Measurements from ENCODE around the gene TLR6. TPM values are rescaled to one million over a fixed set of nuclear protein-coding genes. Genes with fewer than 3 reads are reported as not detected.
A peak's percentile ranks its signal among the peaks of the same experiment; 100 is the strongest.

TLR6 gene
- total and polyA plus RNA-seq, 10 of the 15 experiments (the other 5 are each of a cell fraction or from before 2014, with no cell fraction given): 1.1 to 49.4 (median 12.5) TPM

DNA sequence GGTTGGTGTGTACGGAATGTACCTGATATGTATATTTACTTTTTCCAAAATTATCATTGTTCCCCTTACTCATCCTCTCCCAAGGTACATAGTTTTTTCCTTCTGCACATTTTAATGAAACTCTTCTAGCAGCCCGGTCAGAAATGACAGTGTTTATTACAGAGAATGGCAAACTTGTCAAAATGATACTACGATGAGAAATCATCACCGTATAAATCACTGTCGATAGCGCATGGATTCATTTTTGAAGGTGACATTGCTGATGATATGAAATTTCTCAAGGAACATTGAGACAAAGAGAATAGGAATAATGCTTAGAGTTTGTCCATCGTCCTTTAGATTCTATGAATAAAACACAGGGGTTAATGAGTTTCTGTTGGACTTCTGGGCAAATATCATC is 41.6 kb upstream of the TLR6 start:
- no TSS peak for BruUV-seq (replicated peaks)
- H3K4me3 ChIP-seq: no peak overlapping the region
- intact Hi-C loops (cut with micrococcal nuclease; ENCODE audit: unreplicated experiment): no loop called here
- DNase-seq (ENCODE audit: low read depth, low spot score): no peak
- no peaks in the 10 kb centered on the region for H3K79me2 ChIP-seq (ENCODE audit: control insufficient read depth, insufficient read depth, low read length)
- H3K27ac ChIP-seq (ENCODE audit: control insufficient read depth, insufficient read depth): no peak overlapping the region
- no peak for TF ChIP-seq YBX1 (IDR thresholded peaks at IDR 0.05)
- ChIA-PET RAD21 (ENCODE audit: unreplicated experiment) (interaction anchor here (1.2 to 6.7 kb wide), 4 partner anchors 11 to 717 kb away, joined by 3 to 49 read pairs (median 4); no protein-coding TSS in a partner anchor), SMC1A (ENCODE audit: uncharacterized antibody, unreplicated experiment) (interaction anchor here (0.6 to 6.8 kb wide), 5 partner anchors 11 to 236 kb away, joined by 3 to 62 read pairs (median 12); no protein-coding TSS in a partner anchor), CTCF (interaction anchor here (0.7 to 7.1 kb wide), 3 partner anchors 44 to 236 kb away, joined by 3 to 84 read pairs (median 11); no protein-coding TSS in a partner anchor), POLR2A (no interaction called here)
- no peak overlapping the region for H2AFZ ChIP-seq (ENCODE audit: control insufficient read depth, low read depth, low read length)
- ATAC-seq: no peak
- peak; percentile 13 for FAIRE-seq
- H3K4me1 ChIP-seq (ENCODE audit: control insufficient read depth, insufficient read depth, low read length): no peaks in the 10 kb centered on the region
- no peaks in the 10 kb centered on the region for H3K36me3 ChIP-seq (ENCODE audit: control insufficient read depth in 2 of 2, insufficient read depth in 2 of 2, low read length in 1 of 2)
- in situ Hi-C loops (cut with MboI): no loop called here
- H3K9me3 ChIP-seq (replicated peaks; ENCODE audit: control insufficient read depth, insufficient read depth, low read length): no peaks in the 10 kb centered on the region
- H3K4me2 ChIP-seq (ENCODE audit: control insufficient read depth, insufficient read depth): no peak overlapping the region
- no peaks in the 10 kb centered on the region for H4K20me1 ChIP-seq (ENCODE audit: control insufficient read depth, insufficient read depth)
- no peaks in the 10 kb centered on the region for H3K27me3 ChIP-seq (replicated peaks in 1 of 2; ENCODE audit: control insufficient read depth in 2 of 2, insufficient read depth in 2 of 2, low read length in 1 of 2)
- no peak overlapping the region for H3K9ac ChIP-seq (ENCODE audit: control insufficient read depth, insufficient read depth, low read length)
- 78% methylated on average over 7 of the region's 7 CpGs for WGBS (ENCODE audit: insufficient coverage, insufficient replicate concordance, low lambda C conversion rate, missing lambda C conversion rate)

GRCh38 chr4:38896940-38897339 is 40.3 kb upstream of the TLR6 start:
- in situ Hi-C loops (cut with MboI): no loop called here

More at GRCh38 chr4:38896940-38897339, 40.3 kb upstream of the TLR6 start:
- H3K4me2 ChIP-seq (ENCODE audit: control insufficient read depth, insufficient read depth): no peak overlapping the region
- POLR2A ChIA-PET: interaction anchor here (0.5 to 0.7 kb wide), 3 partner anchors 28 to 315 kb away, joined by 3 to 4 read pairs (median 3); no protein-coding TSS in a partner anchor
- DNase-seq (ENCODE audit: low read depth, low spot score) (no peak), ATAC-seq (peak; percentile 40), FAIRE-seq (no peak)
- no peaks in the 10 kb centered on the region for H3K4me1 ChIP-seq (ENCODE audit: control insufficient read depth, insufficient read depth, low read length)
- no peaks in the 10 kb centered on the region for H3K27me3 ChIP-seq (replicated peaks in 1 of 2; ENCODE audit: control insufficient read depth in 2 of 2, insufficient read depth in 2 of 2, low read length in 1 of 2)
- RAD21 ChIA-PET (ENCODE audit: unreplicated experiment): interaction anchor here (1.1 to 6.7 kb wide), 7 partner anchors 8 to 154 kb away, joined by 3 to 49 read pairs (median 5); partner anchors contain the start of gene TLR10
- BruUV-seq (replicated peaks): no TSS peak
- H3K79me2 ChIP-seq (ENCODE audit: control insufficient read depth, insufficient read depth, low read length): no peaks in the 10 kb centered on the region
- WGBS (ENCODE audit: insufficient coverage, insufficient replicate concordance, low lambda C conversion rate, missing lambda C conversion rate): 38% methylated on average over 1 of the region's 1 CpG
- H4K20me1 ChIP-seq (ENCODE audit: control insufficient read depth, insufficient read depth): no peaks in the 10 kb centered on the region
- H3K36me3 ChIP-seq (ENCODE audit: control insufficient read depth in 2 of 2, insufficient read depth in 2 of 2, low read length in 1 of 2): no peaks in the 10 kb centered on the region
- CTCF ChIA-PET: interaction anchor here (0.6 to 7.1 kb wide), 6 partner anchors 34 to 237 kb away, joined by 3 to 84 read pairs (median 8); no protein-coding TSS in a partner anchor
- no peak for TF ChIP-seq RFX5 (IDR thresholded peaks at IDR 0.05; ENCODE audit: low read depth, low read length)
- no peak for TF ChIP-seq CHD1 (IDR thresholded peaks at IDR 0.05; ENCODE audit: low read depth, low read length)
- no peak for TF ChIP-seq RAD21 (IDR thresholded peaks at IDR 0.05; ENCODE audit: insufficient read depth, low read depth, low read length)
- no peak for TF ChIP-seq MXI1 (IDR thresholded peaks at IDR 0.05; ENCODE audit: low read depth, low read length)
- no peak for TF ChIP-seq SUZ12 (IDR thresholded peaks at IDR 0.05; ENCODE audit: unreplicated experiment)
- no peak for TF ChIP-seq ZNF217 (IDR thresholded peaks at IDR 0.05)
- no peak for TF ChIP-seq PML (IDR thresholded peaks at IDR 0.05; ENCODE audit: low read length)
- TF ChIP-seq SRF (IDR thresholded peaks at IDR 0.05; ENCODE audit: low read depth in 2 of 2, low read length in 2 of 2): no peak
- TF ChIP-seq NFYA (IDR thresholded peaks at IDR 0.05; ENCODE audit: borderline replicate concordance, low read depth, low read length): no peak
- no peak for TF ChIP-seq FOXK2 (IDR thresholded peaks at IDR 0.05)
- TF ChIP-seq ZNF24 (IDR thresholded peaks at IDR 0.05): no peak
- no peak for TF ChIP-seq TARDBP (IDR thresholded peaks at IDR 0.05; ENCODE audit: borderline replicate concordance)
- no peak overlapping the region for H3K27ac ChIP-seq (ENCODE audit: control insufficient read depth, insufficient read depth)
- H3K9me3 ChIP-seq (replicated peaks; ENCODE audit: control insufficient read depth, insufficient read depth, low read length): no peaks in the 10 kb centered on the region
- no peak overlapping the region for H3K4me3 ChIP-seq
- no peak overlapping the region for H3K9ac ChIP-seq (ENCODE audit: control insufficient read depth, insufficient read depth, low read length)
- intact Hi-C loops (cut with micrococcal nuclease; ENCODE audit: unreplicated experiment): no loop called here
- H2AFZ ChIP-seq (ENCODE audit: control insufficient read depth, low read depth, low read length): no peak overlapping the region
- SMC1A ChIA-PET (ENCODE audit: uncharacterized antibody, unreplicated experiment): interaction anchor here (0.8 to 6.8 kb wide), 5 partner anchors 9 to 238 kb away, joined by 3 to 62 read pairs (median 12); no protein-coding TSS in a partner anchor
